ENCODE measurements around the gene AGRN.
"Not testable (repeated sequence)": the region's sequence is repeated elsewhere in the genome, so short reads cannot be mapped to it uniquely, and the experiment has no call there.

Gene AGRN

GRCh38 chr1:1072299-1072848, 52.5 kb downstream of the AGRN start:
- DNase-seq (ENCODE audit: low read depth): no peak
- TF ChIP-seq CTCF (IDR thresholded peaks at IDR 0.05; ENCODE audit: insufficient read depth, low read depth, low read length, missing control alignments): no peak
- H3K4me3 ChIP-seq (ENCODE audit: low read length): no peak overlapping the region

GRCh38 chr1:1072849-1073742, 53.2 kb downstream of the AGRN start:
- no peak for TF ChIP-seq CTCF (IDR thresholded peaks at IDR 0.05; ENCODE audit: insufficient read depth, low read depth, low read length, missing control alignments)
- no peak for DNase-seq (ENCODE audit: low read depth)
- no peak overlapping the region for H3K4me3 ChIP-seq (ENCODE audit: low read length)

GRCh38 chr1:1073743-1074587, 54.0 kb downstream of the AGRN start, which contains the start of gene RNF223:
TSS of gene RNF223 (minus strand) at chr1:1074306. CDS start at chr1:1072566, 1,740 bp downstream.
- DNase-seq (ENCODE audit: low read depth): peak; percentile 75
- H3K4me3 ChIP-seq (ENCODE audit: low read length): no peak within 1 kb of the TSS
- no peak for TF ChIP-seq CTCF (IDR thresholded peaks at IDR 0.05; ENCODE audit: insufficient read depth, low read depth, low read length, missing control alignments)

- H3K4me3 ChIP-seq (ENCODE audit: low read length): no peak overlapping the region
- TF ChIP-seq CTCF (IDR thresholded peaks at IDR 0.05; ENCODE audit: insufficient read depth, low read depth, low read length, missing control alignments): no peak
- DNase-seq (ENCODE audit: low read depth): no peak
Measured at GRCh38 chr1:1074631-1075147, 54.8 kb downstream of the AGRN start.

GRCh38 chr1:1075148-1075935, 55.4 kb downstream of the AGRN start:
- no peak for DNase-seq (ENCODE audit: low read depth)
- no peak for TF ChIP-seq CTCF (IDR thresholded peaks at IDR 0.05; ENCODE audit: insufficient read depth, low read depth, low read length, missing control alignments)
- no peak overlapping the region for H3K4me3 ChIP-seq (ENCODE audit: low read length)

GRCh38 chr1:1077396-1077795, 57.5 kb downstream of the AGRN start:
- not testable (repeated sequence) for DNase-seq (ENCODE audit: low read depth); H3K4me3 ChIP-seq (ENCODE audit: low read length)
